PC-9 (cell line): ENCODE data around the gene ENPP6.

ENCODE experiments used
- CTCF ChIP-seq: fragments of 200-600 bp; sonication (generic); conservative IDR thresholded peaks from 2 replicates; pipeline ENCODE4 v1.6.1; 2017; ENCODE audit warnings: mixed run types, antibody characterized with exemption, mild to moderate bottlenecking, moderate library complexity
- EZH2 ChIP-seq: fragments of 200-600 bp; sonication (generic); IDR thresholded peaks from 2 replicates; pipeline ENCODE4 v1.8.0; 2017; ENCODE audit warnings: antibody characterized with exemption, low read depth

- TF ChIP-seq CTCF (no peak), EZH2 (no peak)
Observed at GRCh38 chr4:184203300-184203699, 14.4 kb downstream of the ENPP6 start.
